ENCODE measurements around the gene CYP2J2.

GRCh38 chr1:59917026-59917784 is 9.4 kb downstream of the CYP2J2 start:
- TF ChIP-seq CTCF (IDR thresholded peaks at IDR 0.05; ENCODE audit: low read depth, low read length): no peak
- TF ChIP-seq MYC (IDR thresholded peaks at IDR 0.05; ENCODE audit: low read depth, low read length): no peak
- no peak for TF ChIP-seq POLR2A (IDR thresholded peaks at IDR 0.05; ENCODE audit: extremely low read depth, insufficient read length)
- TF ChIP-seq, protein P1, sequence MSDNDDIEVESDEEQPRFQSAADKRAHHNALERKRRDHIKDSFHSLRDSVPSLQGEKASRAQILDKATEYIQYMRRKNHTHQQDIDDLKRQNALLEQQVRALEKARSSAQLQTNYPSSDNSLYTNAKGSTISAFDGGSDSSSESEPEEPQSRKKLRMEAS (IDR thresholded peaks at IDR 0.05; ENCODE audit: low read depth, low read length): no peak
